GM12878 (cell line): ENCODE data around the gene PGC. TPM values are rescaled to one million over a fixed set of nuclear protein-coding genes. Genes with fewer than 3 reads are reported as not detected.

Experiments
- ATF7 ChIP-seq: fragments of 450-650 bp; IDR thresholded peaks from 2 replicates; pipeline ENCODE4 v1.6.1; 2016; ENCODE audit warnings: low read depth, mild to moderate bottlenecking
- CBX5 ChIP-seq: sonication (generic); IDR thresholded peaks from 2 replicates; pipeline ENCODE4 v1.6.1; 2016; ENCODE audit warnings: low read depth, moderate library complexity, mild to moderate bottlenecking, inconsistent platforms
- CHD1 ChIP-seq: IDR thresholded peaks from 2 replicates; pipeline ENCODE4 v1.6.1; 2012; ENCODE audit warnings: low read depth, low read length, improper control_type of control experiment
- CHD2 ChIP-seq: IDR thresholded peaks from 2 replicates; pipeline ENCODE4 v1.6.1; 2011; ENCODE audit warnings: low read depth, low read length, improper control_type of control experiment, borderline replicate concordance
- CREB1 ChIP-seq: IDR thresholded peaks from 2 replicates; pipeline ENCODE4 v1.6.1; 2012; ENCODE audit warnings: low read depth, mild to moderate bottlenecking, inconsistent platforms
- CREM ChIP-seq: IDR thresholded peaks from 2 replicates; pipeline ENCODE4 v1.6.1; 2014; ENCODE audit warnings: antibody characterized with exemption, low read depth
- EP300 ChIP-seq, 2 experiments: fragments of 150-350 bp in 1 of 2; IDR thresholded peaks; 2 replicates each; pipeline ENCODE4 v1.6.1; 2011 to 2012; ENCODE audit warnings: low read depth in 2 of 2, low read length in 2 of 2, borderline replicate concordance in 1 of 2, improper control_type of control experiment in 1 of 2, inconsistent platforms in 1 of 2; ENCODE audit not compliant: control insufficient read depth in 1 of 2
- ESRRA ChIP-seq: IDR thresholded peaks from 2 replicates; pipeline ENCODE4 v1.6.1; 2012; ENCODE audit warnings: mild to moderate bottlenecking, low read length, improper control_type of control experiment
- FOS ChIP-seq: IDR thresholded peaks from 3 replicates; pipeline ENCODE4 v1.6.1; 2011; ENCODE audit warnings: borderline replicate concordance; ENCODE audit not compliant: insufficient read length; ENCODE audit errors: extremely low read depth
- JUNB ChIP-seq: IDR thresholded peaks from 2 replicates; pipeline ENCODE4 v1.6.1; 2016; ENCODE audit warnings: antibody characterized with exemption, mild to moderate bottlenecking
- MEF2A ChIP-seq: IDR thresholded peaks from 2 replicates; pipeline ENCODE4 v1.6.1; 2011; ENCODE audit warnings: low read depth, mild to moderate bottlenecking, low read length, moderate library complexity; ENCODE audit not compliant: insufficient read depth
- MTA3 ChIP-seq: IDR thresholded peaks from 2 replicates; pipeline ENCODE4 v1.6.1; 2012; ENCODE audit warnings: low read length, inconsistent platforms, borderline replicate concordance
- NFXL1 ChIP-seq: fragments of 450-650 bp; IDR thresholded peaks from 2 replicates; pipeline ENCODE4 v1.6.1; 2017; ENCODE audit warnings: antibody characterized with exemption, mild to moderate bottlenecking, borderline replicate concordance
- NR2C1 ChIP-seq: fragments of 450-650 bp; IDR thresholded peaks from 2 replicates; pipeline ENCODE4 v1.6.1; 2017; ENCODE audit warnings: antibody characterized with exemption, mild to moderate bottlenecking, moderate library complexity
- NR2F1 ChIP-seq: fragments of 450-650 bp; conservative IDR thresholded peaks from 2 replicates; pipeline ENCODE4 v1.6.1; 2017; ENCODE audit warnings: mild to moderate bottlenecking
- PBX3 ChIP-seq: IDR thresholded peaks from 2 replicates; pipeline ENCODE4 v1.6.1; 2011; ENCODE audit warnings: mild to moderate bottlenecking, low read depth, low read length, moderate library complexity; ENCODE audit not compliant: insufficient replicate concordance
- PML ChIP-seq: IDR thresholded peaks from 2 replicates; pipeline ENCODE4 v1.6.1; 2012; ENCODE audit warnings: low read length, inconsistent platforms
- RELA ChIP-seq: fragments of 450-650 bp; IDR thresholded peaks from 2 replicates; pipeline ENCODE4 v1.8.0; 2014; ENCODE audit warnings: borderline replicate concordance; ENCODE audit not compliant: partially characterized antibody
- RFX5 ChIP-seq: IDR thresholded peaks from 2 replicates; pipeline ENCODE4 v1.6.1; 2011; ENCODE audit warnings: low read depth, low read length, improper control_type of control experiment
- SMAD5 ChIP-seq: IDR thresholded peaks from 2 replicates; pipeline ENCODE4 v1.6.1; 2016; ENCODE audit warnings: antibody characterized with exemption, low read depth
- SRF ChIP-seq, 2 experiments: IDR thresholded peaks; 2 replicates each; pipeline ENCODE4 v1.6.1; 2011; ENCODE audit warnings: low read depth in 2 of 2, low read length in 2 of 2, mild to moderate bottlenecking in 1 of 2, moderate library complexity in 1 of 2
- STAT3 ChIP-seq: IDR thresholded peaks from 2 replicates; pipeline ENCODE4 v1.6.1; 2011; ENCODE audit warnings: low read depth, low read length, improper control_type of control experiment
- SUPT20H ChIP-seq: IDR thresholded peaks from 2 replicates; pipeline ENCODE4 v1.6.1; 2011; ENCODE audit warnings: low read depth, mild to moderate bottlenecking, low read length, moderate library complexity, borderline replicate concordance; ENCODE audit not compliant: control insufficient read depth
- TBL1XR1 ChIP-seq: IDR thresholded peaks from 2 replicates; pipeline ENCODE4 v1.6.1; 2012; ENCODE audit warnings: low read depth, low read length, improper control_type of control experiment
- TCF3 ChIP-seq: IDR thresholded peaks from 2 replicates; pipeline ENCODE4 v1.6.1; 2012; ENCODE audit warnings: low read depth, mild to moderate bottlenecking, low read length, borderline replicate concordance; ENCODE audit not compliant: insufficient read depth
- ZBED1 ChIP-seq: IDR thresholded peaks from 2 replicates; pipeline ENCODE4 v1.6.1; 2016; ENCODE audit warnings: borderline replicate concordance
- ZNF384 ChIP-seq: IDR thresholded peaks from 2 replicates; pipeline ENCODE4 v1.6.1; 2012; ENCODE audit warnings: low read depth, mild to moderate bottlenecking, low read length, improper control_type of control experiment, borderline replicate concordance
- polyA plus RNA-seq, 11 experiments: library from polyadenylated mRNA; depleted of rRNA in 4 of 11; unstranded in 6 of 11; stranded (reverse) in 5 of 11; fragments of >200 nt; fragmentation: Nextera tagmentation in 4 of 11; fragmentation: Illumina TruSeq in 1 of 11; extraction: Ambion mirVana in 4 of 11; extraction: Trizol in 1 of 11; gene quantifications; 1 replicate in 1 of 11; 2 replicates in 10 of 11; pipeline versions ENCODE4 v1.2.1 to v1.2.3, GENCODE V29; 2011 to 2016; ENCODE audit warnings: inconsistent platforms in 2 of 11, missing spikeins in 2 of 11, low read depth in 1 of 11
- total RNA-seq, 4 experiments: library from RNA; depleted of rRNA in 3 of 4; stranded (reverse); fragments of >200 nt in 3 of 4; fragmentation: Illumina TruSeq in 1 of 4; extraction: Trizol in 1 of 4; gene quantifications; 2 replicates each; pipeline versions ENCODE4 v1.2.1 to v1.2.3, GENCODE V29; 2013 to 2021
- TF ChIP-seq, protein P1 (sequence below): fragments of 450-650 bp; IDR thresholded peaks from 2 replicates; pipeline ENCODE4 v1.6.1; 2017; ENCODE audit warnings: mild to moderate bottlenecking, moderate library complexity

PGC gene
- total and polyA plus RNA-seq, 10 of the 15 experiments (the other 5 are each of a cell fraction or from before 2014, with no cell fraction given): 0.26 TPM; not detected in 9

DNA sequence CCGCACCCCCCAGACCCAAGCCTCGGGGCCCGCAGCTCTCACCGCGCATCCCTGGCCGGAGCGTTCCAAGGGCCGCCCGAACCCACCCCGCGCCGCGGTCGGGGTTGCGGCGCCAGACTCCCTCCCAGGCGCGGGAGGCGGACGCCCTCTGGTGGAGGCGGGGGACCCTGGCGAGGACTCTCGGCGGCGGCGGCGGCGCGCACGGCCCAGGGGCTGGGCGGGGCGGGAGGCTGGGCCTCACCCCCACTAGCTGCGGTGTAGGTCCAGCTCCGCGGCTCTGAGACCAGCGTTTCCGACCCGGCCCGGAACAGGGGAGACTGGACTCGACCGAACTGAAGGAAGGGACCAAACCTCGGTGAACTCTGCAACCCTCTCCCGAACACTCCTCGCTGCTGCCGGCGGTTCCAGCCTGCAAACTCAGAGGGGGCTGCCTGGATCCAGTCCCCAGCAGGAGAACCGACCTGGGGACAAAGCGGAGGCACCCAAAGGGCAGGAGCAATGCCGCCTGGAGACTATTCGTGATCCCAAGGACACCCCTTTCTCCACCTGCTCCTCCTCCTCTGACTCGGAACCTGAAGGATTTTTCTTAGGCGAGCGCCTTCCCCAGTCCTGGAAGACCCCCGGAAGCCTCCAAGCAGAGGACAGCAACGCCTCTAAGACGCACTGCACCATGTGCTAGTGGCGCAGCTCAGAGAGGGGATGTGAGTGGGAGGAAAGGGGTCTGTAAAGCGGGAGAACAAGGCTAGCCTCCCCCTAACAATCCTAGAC lies 39.4 kb upstream of the PGC start (continued):
- TF ChIP-seq TBL1XR1 (no peak), NFXL1 (no peak), STAT3 (no peak), SRF (IDR thresholded peaks at IDR 0.05; ENCODE audit: low read depth in 2 of 2, low read length in 2 of 2) (no peak), MEF2A (no peak), RELA (no peak), PBX3 (no peak), SUPT20H (no peak), CBX5 (no peak), JUNB (no peak), MTA3 (no peak), ZNF384 (no peak), ESRRA (no peak), EP300 (IDR thresholded peaks at IDR 0.05; ENCODE audit: borderline replicate concordance in 1 of 2, control insufficient read depth in 1 of 2, low read depth in 2 of 2, low read length in 2 of 2) (no peak), CHD2 (no peak), TCF3 (no peak), NR2C1 (peak; percentile 24; the same call in 1 of the 2 replicates), SMAD5 (no peak), ZBED1 (no peak), PML (no peak), CREM (no peak), CREB1 (0 out of 2 replicates have a peak, but pooled peaks have one; percentile 19), RFX5 (no peak), CHD1 (no peak), FOS (no peak), NR2F1 (peak; percentile 39; the same call in 1 of the 2 replicates), ATF7 (no peak)
- TF ChIP-seq, protein P1, sequence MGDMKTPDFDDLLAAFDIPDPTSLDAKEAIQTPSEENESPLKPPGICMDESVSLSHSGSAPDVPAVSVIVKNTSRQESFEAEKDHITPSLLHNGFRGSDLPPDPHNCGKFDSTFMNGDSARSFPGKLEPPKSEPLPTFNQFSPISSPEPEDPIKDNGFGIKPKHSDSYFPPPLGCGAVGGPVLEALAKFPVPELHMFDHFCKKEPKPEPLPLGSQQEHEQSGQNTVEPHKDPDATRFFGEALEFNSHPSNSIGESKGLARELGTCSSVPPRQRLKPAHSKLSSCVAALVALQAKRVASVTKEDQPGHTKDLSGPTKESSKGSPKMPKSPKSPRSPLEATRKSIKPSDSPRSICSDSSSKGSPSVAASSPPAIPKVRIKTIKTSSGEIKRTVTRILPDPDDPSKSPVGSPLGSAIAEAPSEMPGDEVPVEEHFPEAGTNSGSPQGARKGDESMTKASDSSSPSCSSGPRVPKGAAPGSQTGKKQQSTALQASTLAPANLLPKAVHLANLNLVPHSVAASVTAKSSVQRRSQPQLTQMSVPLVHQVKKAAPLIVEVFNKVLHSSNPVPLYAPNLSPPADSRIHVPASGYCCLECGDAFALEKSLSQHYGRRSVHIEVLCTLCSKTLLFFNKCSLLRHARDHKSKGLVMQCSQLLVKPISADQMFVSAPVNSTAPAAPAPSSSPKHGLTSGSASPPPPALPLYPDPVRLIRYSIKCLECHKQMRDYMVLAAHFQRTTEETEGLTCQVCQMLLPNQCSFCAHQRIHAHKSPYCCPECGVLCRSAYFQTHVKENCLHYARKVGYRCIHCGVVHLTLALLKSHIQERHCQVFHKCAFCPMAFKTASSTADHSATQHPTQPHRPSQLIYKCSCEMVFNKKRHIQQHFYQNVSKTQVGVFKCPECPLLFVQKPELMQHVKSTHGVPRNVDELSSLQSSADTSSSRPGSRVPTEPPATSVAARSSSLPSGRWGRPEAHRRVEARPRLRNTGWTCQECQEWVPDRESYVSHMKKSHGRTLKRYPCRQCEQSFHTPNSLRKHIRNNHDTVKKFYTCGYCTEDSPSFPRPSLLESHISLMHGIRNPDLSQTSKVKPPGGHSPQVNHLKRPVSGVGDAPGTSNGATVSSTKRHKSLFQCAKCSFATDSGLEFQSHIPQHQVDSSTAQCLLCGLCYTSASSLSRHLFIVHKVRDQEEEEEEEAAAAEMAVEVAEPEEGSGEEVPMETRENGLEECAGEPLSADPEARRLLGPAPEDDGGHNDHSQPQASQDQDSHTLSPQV: 0 out of 2 replicates have a peak, but pooled peaks have one; percentile 45
